ENCODE measurements around the gene OPCML.

OPCML gene

DNA sequence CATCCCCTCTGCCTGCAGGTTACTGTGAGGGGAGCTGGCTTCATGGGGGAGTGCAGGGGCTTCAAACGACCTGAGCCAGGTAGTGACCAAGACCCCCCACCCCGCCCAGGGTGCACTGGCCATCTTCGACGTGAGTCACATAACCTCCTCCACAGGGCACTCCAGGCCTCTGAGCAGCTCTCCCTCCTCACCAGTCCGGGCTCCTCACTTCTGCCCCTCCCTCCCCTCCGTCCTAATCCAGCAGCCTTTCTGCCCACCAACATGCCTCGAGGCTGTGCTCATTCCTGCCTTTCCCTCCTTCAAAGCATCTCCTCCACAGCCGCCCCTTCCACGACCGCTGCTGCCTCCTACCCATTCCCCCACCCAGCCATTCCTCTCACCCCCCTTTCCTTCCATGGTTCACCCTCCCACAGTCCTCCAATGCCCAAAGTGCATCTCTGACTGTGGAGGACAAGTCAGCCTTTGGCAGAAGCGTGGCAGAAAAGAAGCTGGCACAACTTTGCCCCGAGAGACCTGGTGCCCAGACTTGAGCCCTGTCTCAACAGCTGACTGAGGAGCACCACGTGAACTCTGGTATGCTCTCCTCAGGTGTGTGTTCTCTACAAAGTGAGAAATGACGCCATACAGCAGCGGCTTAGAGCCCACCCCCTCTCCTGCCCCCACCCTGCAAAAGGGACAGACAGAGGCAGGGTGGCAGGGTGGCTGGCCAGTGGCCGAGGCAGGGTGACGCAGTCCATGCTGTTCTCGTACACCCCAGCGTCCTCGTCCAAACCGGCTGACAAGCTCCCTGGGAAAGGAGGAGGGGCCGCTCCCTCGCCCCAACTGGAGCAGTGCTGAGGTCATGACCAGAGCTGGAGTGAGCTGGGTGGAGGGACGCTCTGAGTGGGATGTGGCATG lies 30.4 kb downstream of the OPCML start:
- no peak for DNase-seq

GRCh38 chr11:133500936-133501335 lies 31.4 kb downstream of the OPCML start:
- DNase-seq: no peak

GRCh38 chr11:133500435-133500834 lies 31.9 kb downstream of the OPCML start:
- DNase-seq: no peak

DNA sequence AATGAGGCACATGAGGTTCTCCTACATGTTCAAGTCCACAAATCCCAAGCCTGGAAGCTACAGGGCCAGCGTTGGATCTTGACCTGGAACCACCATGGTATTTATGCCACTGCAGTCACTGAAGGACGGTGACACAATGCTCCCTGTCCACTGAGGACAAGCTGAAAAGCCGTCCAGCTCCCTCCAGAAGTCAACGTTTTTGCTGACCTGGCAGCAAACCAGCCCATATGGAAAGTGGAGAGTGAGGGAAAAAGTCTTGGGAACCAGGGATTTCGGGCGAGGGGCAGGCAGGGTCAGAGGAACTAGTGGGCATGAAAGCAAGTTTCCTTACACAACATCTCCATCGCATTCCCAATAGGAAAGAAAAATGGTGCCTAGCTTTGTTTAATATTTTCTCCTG lies 33.3 kb downstream of the OPCML start:
- no peak for DNase-seq

GRCh38 chr11:133497477-133498140 lies 34.7 kb downstream of the OPCML start:
- no peak for DNase-seq

DNA sequence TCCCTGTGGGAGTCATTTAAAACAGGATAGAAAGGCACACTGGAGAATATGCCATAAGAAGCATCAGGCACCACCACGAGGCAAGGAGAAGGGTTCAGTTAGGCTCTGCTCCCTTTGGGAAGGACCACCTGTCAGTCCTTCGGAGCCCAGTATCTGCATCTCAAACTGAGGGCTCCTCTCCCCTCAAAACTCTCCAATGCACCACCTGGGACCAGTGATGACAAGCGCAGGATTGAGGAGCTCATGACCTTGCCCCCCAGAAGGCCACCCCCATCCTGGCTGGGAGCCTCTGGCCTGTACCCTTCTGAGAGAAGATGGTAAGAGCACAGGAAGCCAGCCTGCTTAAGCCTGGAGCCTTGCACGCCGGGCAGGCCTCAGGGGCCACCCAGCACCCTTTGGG lies 39.4 kb downstream of the OPCML start:
- no peak for DNase-seq

GRCh38 chr11:133491680-133492383 lies 40.5 kb downstream of the OPCML start:
- no peak for DNase-seq

GRCh38 chr11:133480722-133481121 lies 51.6 kb downstream of the OPCML start:
- DNase-seq: no peak

DNA sequence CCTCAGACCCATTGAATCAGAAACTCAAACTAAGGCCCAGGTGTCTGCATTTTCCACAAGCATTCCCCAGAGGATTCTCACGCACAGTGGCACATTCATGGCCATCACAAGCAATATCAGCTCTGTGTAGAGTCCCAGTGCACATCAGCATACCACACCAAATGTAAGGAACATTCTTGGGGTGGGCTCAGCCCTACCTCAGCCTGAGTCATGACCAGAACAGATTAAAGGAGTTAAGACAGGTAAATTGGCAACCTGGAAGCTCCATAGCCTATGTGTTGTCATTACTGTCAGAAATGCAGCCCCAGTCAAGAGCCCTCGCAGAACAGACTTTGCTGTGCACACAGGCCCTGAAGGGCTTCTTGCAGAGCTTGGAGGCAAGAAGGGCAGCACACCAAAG lies 53.1 kb downstream of the OPCML start:
- DNase-seq: no peak

GRCh38 chr11:133477251-133477625 lies 55.1 kb downstream of the OPCML start:
- no peak for DNase-seq

DNA sequence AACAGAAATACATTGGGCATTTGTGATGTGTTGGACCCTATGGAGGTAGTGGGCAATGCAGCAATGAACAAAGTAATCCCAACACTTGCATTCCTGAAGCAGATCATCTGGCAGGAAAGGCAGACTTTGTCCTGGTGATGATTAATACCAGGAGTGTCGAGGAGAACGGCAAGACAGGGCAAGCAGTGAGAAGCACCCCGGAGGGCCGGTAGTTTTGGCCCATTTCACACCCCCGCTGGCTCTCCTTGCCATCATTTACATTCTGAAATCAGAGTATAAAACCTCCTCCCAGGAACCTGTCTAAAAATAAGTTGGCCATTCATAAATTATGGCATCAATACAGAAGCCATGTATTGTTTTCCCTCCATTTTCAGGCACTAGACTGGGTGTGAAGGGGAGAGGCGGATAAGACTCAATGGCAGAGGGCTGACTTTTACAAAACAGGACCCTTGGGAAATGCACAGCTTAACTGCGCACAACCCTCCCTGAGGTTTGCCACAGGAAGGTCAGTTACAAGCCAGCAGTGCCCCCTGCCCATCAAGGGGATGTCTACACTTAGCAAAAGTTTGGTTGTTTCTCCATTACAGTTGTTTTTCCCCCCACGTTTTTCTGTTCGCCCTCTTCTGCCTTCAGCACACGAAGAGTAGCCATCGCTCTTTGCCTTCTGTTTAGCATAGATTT lies 55.6 kb downstream of the OPCML start:
- no peak for DNase-seq

DNA sequence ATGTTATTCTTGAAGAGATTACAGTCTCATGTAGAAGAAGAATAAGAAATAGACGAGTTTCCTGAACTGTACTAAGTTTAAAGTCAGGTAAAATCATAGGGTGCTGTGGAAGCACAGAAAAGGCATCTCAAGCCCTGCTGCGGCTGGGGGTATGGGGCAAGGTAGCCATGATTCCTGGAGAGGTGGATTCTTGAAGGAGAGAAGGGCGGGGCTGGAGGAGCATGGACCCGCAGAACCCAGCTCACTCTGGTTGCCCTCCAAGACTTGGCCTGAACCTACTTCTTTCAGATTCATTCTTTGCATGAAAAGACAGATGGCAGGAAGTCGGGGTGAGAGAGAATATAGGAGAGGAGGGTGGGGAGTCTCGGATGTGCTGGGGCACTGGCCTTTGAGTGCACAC lies 57.8 kb downstream of the OPCML start:
- DNase-seq: no peak

DNA sequence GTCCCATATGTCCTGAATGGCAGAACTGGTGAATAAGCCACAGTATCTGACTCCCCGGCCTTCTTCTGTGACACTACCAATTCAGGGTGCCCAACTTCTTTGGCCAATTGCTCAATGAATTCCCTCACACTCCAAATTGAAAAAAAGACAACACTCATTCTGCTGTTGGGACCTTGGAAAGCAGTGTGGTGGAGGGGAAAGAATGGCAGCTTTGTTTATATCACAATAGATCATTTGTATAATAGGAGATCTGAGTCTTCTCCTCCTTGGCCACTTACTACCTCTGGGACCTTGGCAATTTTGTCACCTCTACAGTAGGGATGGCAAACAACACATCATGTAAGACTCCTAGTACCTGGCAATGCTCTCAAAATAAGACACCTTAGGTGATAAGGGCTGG lies 64.6 kb downstream of the OPCML start:
- DNase-seq: no peak

DNA sequence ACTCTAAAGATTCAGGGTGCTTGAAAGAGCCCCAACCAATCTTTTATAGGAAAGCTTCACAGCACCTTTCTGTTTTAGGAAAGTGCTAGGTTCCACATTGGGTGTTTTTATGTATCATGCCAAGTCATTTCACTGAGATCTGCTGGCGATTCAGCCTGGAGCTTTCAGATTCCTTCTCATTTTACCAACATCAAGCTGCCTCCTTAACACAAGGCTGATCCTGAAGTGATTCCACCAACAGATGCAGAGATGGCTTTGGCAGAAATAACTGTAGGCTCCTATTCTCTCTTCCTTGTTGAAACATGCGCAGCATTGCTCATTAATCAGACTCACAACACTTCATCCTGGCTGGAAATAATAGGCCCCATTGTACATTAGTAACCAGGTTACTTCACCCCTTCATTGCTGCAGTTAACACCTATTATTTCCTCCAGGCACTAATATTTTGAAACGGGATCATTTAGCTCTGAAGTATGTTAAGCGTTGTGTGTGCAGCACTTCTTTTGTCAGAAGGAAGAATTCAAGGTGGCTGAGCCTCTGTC lies 89.0 kb downstream of the OPCML start:
- DNase-seq: no peak

DNA sequence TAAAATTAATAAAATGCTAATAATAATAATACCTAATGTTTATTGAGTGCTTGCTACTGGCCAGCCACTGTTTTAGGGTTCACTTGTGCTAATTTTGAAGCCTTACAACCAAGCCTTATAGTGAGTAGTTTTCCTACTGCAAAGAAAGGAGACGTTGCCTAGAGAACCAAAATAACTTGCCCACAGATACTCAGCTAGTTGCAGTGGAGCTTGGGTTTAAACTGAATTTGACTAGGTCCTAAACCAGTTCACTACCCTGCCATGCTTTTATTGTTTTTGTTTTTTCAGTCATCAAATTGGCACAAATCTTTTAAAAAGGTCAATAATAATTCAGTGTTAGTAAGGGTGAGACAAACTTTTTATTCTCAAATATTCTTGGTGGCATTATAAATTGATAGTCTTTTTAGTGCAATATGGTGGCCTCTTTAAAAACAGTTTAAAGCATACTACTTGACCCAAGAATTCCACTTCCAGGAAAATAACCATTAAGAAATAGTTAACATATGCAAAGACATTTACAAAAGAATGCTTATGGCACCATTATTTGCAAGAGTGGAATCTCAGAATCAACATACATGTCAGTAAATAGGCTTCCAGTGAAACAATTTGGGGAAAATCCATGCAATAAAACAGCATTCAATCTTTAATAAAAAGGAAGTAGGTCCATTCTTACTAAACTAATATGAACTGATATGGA lies 90.2 kb downstream of the OPCML start:
- DNase-seq: no peak

GRCh38 chr11:133425992-133426391 lies 106.3 kb downstream of the OPCML start:
- no peak for DNase-seq

GRCh38 chr11:133425245-133425644 lies 107.1 kb downstream of the OPCML start:
- DNase-seq: no peak

DNA sequence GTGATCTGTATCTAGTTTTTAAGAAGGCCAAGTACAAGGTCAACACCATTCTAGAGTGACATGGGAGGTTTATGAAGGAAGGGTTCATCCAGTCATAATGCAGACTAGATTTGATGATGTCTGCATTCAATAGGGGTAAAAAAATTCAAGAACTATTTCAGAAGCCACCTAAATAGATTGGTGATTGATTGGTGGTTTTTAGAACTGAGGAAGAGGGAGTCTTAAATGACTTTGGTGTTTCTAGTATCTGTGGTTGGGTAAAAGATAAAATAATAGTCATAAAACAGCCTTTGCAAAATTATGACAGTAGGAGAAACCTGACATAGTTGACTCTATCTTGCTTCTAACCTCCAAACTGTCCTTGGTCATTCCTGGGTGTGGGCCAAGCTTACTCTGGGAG lies 114.1 kb downstream of the OPCML start:
- no peak for DNase-seq

GRCh38 chr11:133414506-133414905 lies 117.8 kb downstream of the OPCML start:
- DNase-seq: no peak

GRCh38 chr11:133413703-133414102 lies 118.6 kb downstream of the OPCML start:
- no peak for DNase-seq

- DNase-seq: no peak
Measured at GRCh38 chr11:133409799-133410198, 122.5 kb downstream of the OPCML start.

GRCh38 chr11:133408936-133409335 lies 123.4 kb downstream of the OPCML start:
- no peak for DNase-seq

All from CD4-positive, alpha-beta T cell treated with Interferon alpha-2 for 1 hour (primary cell).